HG02870 (cell line): ENCODE measurements around the gene KCNK18.
"Not testable (repeated sequence)": the region's sequence is repeated elsewhere in the genome, so short reads cannot be mapped to it uniquely, and the experiment has no call there.

Experiments
- ATAC-seq: cut with Tn5 transposase; IDR thresholded peaks from one replicate; pipeline ENCODE4 v1.9.1; 2021; ENCODE audit warnings: mild to moderate bottlenecking, moderate library complexity; ENCODE audit not compliant: unreplicated experiment

The KCNK18 gene

DNA sequence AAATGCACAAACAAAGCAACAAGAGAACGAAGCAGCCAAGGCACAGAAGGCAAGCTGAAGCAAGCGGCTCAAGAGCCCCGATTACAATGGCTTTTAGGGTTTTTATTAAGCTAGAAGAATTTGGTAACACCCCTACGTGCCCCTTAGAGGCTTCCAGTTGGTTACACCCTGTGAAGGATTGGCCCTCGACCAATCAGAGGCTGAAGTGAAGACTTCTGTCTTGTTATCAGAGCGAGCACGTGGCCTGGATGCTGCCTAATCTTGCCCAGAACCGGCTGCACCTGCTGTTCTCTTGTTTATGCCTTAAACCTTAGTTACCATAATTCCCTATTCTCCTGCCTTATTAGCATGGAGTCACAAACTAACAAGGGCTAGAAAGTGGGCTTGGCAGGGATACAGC is 21.4 kb downstream of the KCNK18 start:
- no peak for ATAC-seq

DNA sequence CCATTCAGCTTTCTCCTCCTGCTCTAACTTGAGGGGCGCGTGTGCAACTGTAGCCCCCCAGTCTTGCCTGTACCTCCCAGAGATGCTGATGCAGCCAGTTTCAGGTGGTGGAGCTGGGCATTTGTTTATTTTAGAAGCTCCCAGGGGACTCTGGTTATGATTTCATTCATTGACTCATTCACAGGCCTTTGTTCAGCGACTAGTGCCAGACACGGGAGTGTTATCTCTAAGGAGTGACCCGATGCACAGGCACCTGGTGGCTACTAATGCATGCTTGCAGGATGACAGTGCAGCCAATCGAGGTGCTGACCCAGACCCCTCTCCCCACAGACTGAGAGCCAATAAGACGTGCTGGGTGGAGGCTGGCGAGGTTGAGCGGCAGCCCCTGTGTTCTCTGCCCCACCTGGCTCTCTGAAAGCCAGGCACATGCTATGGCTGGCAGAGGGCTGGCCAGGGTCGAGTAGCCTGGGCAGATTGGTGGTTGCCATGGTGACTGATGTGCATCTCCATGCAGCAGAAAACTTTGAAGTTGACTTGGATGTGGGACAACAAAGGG is 23.9 kb downstream of the KCNK18 start:
- ATAC-seq = no peak

DNA sequence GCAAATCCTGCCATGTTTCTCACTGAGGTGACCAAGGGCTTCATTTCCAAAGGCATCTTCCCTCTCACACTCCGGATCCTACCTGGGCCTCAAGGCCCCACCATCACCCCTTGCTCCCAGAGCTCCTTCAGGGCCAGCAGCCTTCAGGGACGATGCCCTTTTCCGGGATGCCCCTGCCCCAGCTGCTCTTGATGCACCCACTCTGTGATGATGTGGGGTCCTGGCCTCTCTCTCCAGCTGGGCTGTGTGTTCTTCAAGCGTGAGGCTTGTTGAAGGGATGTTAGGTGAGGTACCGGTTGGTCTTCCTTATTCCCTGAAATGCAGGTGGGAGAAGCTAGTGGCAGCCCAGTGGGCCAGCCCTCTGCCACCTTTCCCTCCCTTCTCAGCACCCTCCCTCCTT is 25.3 kb downstream of the KCNK18 start:
- ATAC-seq = no peak

DNA sequence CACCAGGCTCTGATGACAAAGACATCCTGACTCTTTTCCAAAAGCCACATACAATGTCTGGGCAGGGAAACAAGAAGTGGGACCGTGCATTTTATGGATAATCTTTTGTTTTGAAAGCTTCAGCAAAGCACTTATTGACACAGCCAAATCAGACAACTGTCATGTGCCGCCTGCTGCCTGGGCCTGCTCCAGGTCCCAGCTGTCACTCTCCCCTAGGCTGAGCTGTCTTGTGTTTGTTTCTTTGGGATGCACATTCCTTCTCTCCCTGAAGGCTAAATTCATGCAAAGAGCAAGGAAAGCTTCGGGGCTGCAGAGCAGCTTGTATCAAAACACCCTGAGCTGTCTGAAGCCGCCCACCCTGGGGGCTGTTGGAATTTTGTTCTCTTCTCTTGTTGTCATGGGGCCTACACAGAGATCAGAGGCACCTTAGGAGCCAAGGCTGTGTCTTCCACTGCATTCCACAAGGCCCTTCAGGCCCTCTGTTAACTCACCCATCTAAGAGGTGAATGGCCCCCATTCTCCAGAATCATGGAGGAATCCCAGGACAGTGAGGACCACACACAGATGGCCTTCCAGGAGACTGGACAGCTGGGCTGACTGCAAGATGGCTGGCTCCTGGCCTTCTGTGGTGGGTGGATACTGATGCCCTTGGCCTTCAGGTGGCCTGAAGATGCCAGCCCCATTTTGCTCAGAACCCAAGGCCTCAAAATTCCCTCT is 25.8 kb downstream of the KCNK18 start:
- no peak for ATAC-seq

DNA sequence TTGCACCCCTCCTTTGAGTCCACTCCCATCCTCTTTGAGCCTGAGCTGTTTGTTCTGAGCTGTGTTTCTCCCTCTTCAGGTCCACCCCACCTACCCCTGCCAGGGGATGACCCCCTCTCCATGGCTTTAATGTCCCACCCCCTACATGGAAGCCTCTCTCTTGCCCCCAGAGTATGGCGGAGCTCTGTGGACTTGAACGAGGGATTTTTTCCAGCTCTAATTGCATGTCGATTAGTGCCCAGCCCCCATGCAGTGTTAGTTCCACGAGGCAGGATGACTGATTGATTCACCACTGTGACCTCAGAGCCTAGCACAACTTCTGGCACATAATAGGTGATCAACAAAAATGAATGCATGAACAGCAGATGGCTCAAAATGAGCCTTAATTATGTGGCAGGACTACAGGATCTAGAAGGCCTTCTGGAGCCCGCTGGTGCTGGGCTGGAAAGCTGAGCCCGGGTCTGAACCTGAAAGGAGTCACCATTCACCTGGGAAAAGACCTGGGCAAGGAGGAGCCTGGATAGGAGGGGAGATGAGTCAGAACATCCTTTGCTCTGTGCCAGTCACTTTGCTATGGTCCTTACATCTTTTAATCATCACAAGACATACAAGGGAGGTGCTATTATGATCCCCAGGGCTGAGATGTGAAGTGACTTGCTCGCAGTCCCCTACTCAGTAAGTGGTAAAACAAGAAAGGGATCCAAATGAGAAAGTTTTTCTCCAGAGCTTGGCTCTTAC is 26.6 kb downstream of the KCNK18 start:
- ATAC-seq = no peak

DNA sequence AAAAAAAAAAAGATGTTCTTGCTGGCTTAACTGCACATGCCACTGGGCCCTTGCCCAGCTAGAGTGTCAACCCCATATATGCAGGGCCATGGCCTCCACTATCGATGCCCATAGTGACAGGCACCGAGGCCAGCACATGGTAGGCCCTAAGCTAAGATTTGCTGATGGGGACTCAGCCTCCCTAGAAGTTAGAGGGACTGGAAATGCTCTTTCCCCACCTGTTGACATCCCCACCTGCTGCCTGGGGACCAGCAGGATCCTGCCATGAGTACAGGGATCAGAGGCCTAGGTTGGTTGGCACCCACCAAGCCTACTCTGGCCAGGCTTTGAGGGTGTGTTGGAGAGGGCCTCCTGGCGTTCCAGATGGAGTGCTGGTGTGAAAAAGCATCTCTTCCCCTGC is 27.6 kb downstream of the KCNK18 start:
- no peak for ATAC-seq

DNA sequence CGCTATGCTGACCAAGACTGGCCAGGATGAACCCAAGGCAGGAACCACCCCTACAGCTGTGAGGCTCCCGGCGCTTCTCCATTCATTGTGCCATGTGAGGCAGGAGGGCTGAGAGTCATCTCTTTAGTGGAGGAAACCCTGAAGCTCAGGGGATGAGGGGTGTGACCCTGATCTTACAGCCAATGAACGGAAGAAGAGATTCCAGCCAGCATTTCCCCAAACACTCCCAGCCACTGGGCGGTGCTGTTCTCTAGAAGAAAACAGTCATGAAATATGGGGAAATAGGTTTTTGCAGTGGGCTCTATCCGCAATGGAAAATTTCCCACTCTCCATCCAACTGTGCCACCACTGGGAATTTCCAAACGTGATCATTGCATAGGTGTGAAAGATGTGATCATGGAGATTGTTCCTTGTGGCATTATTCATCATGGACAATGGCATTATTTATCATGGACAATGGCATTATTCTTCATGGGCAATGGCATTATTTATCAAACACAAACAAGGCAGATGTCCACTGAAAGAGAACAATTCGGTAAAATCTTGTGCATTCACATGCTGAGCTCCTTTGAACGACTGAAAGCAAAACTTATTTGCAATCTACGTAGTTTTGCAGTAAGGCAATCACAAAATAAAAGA is 29.6 kb downstream of the KCNK18 start:
- no peak for ATAC-seq

DNA sequence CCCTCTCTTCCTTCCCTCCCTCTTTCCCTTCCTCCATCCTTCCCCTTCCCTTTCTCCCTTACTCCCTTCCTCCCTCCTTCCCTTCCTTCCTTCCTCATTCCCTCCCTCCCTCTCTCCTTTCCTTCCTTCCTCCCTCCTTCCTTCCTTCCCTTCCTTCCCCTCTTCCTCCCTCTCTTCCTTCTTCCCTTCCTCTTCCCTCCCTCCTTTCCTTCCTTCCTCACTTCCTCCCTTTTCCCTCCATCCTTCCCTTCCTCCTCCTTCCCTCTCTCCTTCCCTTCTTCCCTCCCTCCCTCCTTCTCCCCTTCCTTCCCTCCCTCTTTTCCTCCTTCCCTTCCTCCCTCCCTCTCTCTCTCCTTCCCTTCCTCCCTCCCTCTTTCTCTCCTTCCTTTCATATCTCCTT is 30.9 kb downstream of the KCNK18 start:
- no peak for ATAC-seq

DNA sequence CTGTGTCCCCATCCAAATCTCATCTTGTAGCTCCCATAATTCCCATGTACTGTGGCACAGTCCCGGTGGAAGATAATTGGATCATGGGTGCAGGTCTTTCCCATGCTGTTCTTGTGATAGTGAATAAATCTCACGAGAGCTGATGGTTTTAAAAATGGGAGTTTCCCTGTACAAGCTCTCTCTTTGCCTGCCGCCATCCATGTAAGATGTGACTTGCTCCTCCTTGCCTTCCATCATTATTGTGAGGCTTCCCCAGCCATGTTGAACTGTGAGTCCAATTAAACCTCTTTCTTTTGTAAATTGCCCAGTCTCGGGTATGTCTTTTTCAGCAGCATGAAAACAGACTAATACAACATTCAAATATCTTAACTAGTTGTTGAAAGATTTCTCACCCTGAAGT is 32.8 kb downstream of the KCNK18 start:
- not testable (repeated sequence) for ATAC-seq

DNA sequence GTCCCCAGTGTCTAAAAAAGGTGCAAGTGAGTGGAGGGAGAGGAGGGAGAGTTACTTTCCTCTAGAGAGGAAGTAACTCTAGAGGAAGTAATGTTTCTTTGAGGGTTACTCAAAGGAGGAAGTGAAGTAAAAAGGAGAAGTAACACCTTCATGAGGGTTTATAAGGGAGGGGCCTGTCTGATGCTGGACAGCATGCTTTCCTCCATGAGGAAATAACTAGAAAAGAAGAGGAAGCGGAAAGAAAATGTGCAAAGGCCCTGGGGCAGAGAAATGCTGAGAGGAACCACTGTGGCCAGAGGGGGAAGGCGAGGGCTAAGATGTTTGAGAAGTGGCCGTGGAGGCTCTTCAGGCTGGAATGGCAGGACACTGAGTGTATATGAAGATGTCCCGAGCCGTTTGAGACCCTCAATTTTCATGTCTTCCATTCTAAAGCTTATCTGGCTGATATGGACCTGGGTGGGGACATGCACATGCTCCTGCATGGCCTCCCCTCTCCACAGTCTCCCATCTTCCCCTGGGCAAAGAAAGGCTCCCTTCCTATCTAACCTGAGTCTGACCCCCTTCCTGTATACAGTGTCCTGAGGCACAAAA is 40.2 kb downstream of the KCNK18 start:
- no peak for ATAC-seq

DNA sequence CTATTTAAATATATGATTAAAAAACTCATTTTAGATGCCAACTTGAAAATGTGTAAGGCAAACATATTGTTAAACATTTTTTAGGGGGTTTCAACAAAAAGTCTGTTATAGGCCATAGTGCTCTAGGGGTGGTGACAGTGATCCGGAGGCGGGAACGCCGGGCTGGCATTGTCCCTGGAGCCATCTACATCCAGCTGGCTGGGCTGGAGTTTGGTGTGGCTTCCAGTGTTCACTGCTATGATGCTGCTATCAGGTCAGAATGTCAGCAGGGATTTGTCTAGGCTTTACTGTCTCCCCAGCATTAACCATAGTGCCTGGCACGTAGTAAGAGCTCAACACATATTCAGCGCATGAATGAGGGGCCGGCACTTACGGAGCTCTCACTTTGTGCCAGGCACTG is 41.8 kb downstream of the KCNK18 start:
- ATAC-seq = no peak

DNA sequence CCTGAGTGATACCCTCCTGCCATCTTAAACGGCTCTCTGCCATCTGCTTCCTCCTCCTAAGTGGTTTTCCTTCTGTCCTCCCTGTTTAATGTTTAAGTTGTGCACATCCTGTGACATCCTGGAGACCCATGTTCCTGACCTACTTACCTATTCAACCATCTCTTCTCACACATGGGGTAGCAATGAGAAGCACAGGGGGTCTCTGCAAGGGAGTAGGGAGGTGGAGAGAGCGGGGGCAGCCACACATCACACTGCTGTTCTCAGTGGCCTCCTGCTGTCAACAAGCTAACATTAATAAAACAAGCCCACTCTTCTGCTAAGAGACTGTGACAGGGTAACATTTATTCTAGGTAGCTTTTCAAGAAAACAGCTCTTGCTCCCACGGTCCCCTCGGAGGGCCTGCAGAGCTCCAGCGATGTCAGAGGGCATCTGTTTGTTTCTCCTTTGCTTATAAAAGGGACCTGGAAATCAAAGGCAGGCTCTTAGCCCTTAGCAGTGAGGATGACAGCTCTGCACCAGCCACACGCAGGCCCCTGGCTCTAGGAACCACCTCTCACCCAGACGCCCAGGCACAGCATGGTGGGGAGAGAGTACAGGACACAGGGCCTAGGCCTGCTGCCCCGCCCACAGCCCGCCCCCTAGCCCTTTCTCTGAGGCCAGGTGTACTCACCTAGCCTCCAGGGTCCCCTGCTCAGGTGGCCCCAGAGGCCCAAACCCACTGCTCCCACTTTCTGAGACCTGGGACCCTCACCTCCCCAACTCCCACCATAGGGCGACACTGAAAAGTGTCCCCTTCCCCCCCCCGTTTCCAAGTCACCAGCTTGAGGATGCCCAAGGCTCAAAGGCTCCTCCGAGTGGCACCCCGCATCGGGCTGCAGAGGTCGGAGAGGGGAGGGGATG is 42.7 kb downstream of the KCNK18 start:
- no peak for ATAC-seq

DNA sequence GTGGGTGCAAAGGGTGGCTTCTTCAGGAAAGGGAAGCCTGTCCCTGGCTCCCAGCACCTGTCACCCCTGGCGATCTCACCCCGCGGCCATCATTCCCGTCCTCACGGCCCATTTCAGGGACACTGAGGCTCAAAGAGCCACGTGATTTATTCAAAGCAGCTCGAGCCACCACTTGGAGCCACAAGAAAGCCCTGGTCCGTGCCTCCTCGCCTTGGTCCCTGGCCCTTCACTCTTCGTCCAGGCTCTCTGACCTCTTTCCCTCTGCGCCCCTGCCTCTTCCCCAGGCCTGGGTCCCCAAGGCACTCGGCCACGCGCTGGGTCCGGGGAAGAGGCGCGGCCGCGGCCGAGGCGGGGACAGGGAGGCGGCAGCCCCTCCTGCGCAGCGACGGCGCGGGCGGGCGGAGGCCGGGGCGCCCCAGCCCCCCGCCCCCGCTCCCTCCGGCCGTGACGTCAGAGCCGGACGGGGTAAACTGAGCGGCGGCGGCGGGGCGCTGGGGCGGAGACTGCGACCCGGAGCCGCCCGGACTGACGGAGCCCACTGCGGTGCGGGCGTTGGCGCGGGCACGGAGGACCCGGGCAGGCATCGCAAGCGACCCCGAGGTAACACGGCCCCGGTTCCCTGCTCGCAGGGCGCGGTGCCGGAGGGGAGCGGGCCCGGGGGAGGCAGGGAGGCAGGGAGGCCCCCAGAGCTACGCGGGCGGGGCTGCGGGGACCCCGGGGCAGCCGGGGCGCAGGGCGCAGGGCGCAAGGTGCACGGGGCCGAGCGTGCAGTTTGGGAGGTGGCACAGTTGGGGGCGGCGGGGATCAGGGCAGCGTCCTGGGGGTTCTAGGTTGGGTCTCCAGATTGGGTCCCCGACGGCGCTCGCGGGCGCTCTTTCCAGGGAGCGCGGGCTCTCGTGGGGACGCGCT is 43.6 kb downstream of the KCNK18 start, which contains the start of gene SLC18A2:
Gene SLC18A2, plus strand, starts transcription at position 494 of the 909 bp plus-strand sequence. CDS start 580 bp downstream, outside the sequence.
- ATAC-seq = no peak

DNA sequence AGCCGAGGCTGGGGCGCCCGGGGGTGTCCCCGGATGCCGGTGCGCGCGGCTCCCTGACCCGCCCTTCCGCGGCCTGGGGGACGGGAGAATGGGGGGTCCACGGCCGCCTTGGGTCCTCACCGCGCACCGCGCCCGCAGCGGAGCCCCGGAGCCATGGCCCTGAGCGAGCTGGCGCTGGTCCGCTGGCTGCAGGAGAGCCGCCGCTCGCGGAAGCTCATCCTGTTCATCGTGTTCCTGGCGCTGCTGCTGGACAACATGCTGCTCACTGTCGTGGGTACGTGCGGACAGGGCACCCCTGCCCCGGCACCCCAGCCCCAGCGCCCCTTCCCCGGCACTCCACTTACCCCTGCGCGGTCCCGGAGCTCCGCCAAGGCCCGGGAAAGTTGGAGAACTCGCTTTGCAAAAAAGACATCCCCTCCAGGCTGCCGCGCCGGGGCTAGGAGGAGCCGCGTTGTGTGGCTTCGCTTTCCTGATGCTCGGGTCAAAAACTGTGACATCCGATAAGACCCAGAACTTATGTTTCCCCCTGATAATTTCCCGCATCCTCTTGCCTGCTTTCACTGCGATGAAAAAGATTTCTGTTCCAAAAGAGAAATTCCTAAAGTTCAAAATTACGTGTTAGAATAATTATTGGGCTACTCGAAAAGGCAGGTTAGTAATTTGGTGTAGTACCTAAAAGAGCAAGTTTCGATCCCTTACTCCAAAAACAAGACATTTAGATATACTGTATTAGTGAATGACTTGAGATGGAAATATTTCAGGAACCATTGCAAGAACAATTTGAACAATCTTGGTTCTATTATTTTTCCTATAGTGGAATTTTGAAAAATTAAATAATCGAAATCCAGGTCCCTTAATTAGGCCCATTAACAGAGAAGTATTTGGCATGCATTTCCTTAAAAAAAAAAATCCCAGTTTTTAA is 44.5 kb downstream of the KCNK18 start:
- no peak for ATAC-seq

DNA sequence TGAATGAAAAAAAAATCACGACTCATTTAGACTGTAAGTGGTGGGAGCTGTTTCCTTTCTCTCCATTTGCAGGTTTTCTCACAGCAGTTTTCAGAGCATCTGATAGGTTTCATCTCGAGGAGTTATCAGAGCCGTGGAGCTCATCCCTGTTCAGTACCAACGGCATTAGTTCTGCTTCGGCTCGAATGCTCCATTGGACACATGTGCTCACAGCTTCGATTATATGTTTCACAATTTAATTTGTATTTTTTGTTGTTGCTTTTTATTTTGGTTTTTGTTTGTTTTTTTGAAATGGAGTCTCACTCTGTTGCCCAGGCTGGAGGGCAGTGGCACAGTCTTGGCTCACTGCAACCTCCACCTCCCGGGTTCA is 45.2 kb downstream of the KCNK18 start:
- ATAC-seq = no peak

DNA sequence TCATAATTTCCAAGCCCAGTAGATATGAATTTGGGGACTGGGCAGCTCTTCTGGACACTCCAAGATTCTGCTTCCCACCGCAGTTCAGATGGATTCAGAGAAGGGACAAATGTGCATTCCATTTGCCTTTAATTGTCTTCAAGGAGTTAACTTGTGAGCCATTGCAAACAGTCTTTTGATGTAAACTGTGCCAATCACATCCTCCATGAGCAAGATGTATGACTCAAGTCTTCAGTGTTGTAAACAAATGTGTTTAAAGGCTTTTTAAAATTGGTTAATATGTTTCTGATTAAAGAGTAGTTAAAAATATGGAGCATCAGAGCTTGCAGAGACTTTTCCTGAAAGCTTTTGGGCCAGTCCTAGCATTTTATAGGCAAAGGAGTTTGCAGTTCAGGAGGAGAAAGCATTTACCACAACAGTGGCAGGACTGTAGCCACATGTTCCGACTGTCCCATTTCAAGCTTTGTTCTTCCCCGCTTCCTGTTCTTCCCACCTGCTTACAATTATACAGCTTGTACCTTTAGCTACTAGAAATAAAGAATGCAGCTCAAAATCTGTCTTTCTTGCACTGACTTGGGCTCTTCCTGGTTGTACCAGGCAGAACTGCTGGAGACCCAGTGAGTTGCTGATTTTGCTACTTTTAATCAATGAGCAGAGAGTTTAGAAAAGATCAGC is 49.8 kb downstream of the KCNK18 start:
- no peak for ATAC-seq

DNA sequence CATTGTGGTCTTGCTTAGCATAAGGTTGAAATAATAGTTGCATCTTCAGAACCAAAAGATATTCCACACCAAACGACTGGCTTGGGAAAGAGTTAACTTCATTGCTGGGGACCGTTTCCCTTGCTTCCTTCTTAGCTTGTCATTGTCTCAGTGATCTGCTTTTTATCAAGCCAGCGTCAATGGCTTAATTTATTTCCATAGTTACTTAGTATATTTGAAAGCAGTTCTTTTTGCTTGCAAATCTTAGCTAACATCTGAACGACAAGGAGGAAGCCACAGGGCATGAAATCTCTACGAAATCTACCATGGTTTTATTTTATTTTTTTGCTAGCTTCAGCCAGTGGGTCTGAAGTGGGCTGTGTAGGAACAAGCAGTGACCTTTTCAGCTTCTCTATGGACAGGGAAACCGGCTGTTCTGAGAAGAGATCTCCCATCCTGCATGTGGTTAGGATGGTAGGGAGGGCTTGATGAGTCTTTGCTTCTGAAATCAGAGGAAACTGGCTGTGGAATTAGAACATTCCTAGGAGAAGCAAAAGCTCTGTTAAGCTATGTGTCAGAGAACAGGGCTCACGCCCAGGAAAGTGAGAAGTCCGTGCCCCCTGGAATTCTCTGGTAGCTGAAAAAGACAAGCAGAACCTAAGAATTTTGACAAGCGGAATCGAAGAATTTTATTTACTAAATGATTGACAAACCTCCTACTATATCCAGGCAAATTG is 51.6 kb downstream of the KCNK18 start:
- ATAC-seq = no peak
